Prostate gland (tissue), 2 donors: ENCODE measurements around the gene CMA1.

ENCODE experiments used
- POLR2A ChIP-seq: fragments of 450-650 bp; IDR thresholded peaks from one replicate; pipeline ENCODE4 v1.6.1; 2016; ENCODE audit warnings: antibody characterized with exemption, mild to moderate bottlenecking
- POLR2AphosphoS5 ChIP-seq: sonication (generic); formaldehyde crosslinking; IDR thresholded peaks from one replicate; pipeline ENCODE4 v1.6.1; 2017; ENCODE audit warnings: antibody characterized with exemption
- TF ChIP-seq, protein P1 (sequence below), 4 experiments: fragments of 200-600 bp in 2 of 4; fragments of 450-650 bp in 2 of 4; sonication (generic) in 2 of 4; IDR thresholded peaks; 1 replicate in 3 of 4; 2 replicates in 1 of 4; pipeline ENCODE4 v1.5.1; 2016 to 2019; ENCODE audit warnings: antibody characterized with exemption in 4 of 4, mild to moderate bottlenecking in 2 of 4, moderate library complexity in 2 of 4

DNA sequence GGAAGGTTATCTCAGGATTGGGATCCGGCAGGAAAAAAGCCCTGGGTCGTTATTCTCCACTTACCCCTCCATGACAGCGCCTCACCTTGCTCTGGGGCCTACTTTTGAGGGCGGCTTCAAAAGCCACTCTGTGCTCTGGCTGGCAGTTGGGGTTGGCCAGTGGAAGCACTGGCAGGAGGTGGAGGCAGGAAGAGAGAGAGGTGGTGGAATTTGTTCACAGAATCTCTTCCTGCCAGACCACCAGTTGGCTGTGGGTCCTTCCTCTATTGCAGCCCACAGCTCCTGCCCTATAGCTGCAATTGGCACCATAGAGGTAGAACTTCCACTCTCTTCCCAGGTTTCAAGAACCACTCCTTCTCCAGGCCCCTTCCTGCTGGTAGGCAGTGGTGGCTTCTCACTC, 32.8 kb downstream of the CMA1 start:
- TF ChIP-seq POLR2A = no peak
- TF ChIP-seq, protein P1, sequence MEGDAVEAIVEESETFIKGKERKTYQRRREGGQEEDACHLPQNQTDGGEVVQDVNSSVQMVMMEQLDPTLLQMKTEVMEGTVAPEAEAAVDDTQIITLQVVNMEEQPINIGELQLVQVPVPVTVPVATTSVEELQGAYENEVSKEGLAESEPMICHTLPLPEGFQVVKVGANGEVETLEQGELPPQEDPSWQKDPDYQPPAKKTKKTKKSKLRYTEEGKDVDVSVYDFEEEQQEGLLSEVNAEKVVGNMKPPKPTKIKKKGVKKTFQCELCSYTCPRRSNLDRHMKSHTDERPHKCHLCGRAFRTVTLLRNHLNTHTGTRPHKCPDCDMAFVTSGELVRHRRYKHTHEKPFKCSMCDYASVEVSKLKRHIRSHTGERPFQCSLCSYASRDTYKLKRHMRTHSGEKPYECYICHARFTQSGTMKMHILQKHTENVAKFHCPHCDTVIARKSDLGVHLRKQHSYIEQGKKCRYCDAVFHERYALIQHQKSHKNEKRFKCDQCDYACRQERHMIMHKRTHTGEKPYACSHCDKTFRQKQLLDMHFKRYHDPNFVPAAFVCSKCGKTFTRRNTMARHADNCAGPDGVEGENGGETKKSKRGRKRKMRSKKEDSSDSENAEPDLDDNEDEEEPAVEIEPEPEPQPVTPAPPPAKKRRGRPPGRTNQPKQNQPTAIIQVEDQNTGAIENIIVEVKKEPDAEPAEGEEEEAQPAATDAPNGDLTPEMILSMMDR (IDR thresholded peaks at IDR 0.05) = no peak
- TF ChIP-seq POLR2AphosphoS5 = no peak
